ENCODE data around the gene KCTD5. TPM values are rescaled to one million over a fixed set of nuclear protein-coding genes. Genes with fewer than 3 reads are reported as not detected.

KCTD5 gene
- total RNA-seq, 1 donor from 2014 or later = 10.4 TPM

DNA sequence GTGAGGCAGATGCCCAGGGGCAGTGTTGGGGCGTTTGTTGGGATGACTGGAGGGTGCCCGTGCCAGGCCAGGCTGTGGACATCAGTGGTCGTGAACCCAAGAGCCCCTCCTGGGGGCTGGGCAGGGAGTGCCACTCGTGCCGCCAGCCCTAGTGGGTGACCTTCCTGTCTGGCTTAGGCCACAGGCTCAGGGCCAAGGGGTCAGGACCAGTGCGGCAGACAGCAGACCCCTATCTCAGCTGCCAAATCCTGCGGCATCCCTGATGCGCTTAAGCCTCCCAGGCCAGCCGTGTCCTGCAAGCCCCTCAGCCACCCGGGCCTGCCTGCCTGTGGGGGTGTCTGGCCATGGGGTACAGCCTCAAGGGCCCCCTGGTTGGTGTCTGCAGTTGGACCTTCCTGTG is 23.0 kb downstream of the KCTD5 start:
- ATAC-seq = no peak
- intact Hi-C loops (cut with micrococcal nuclease) = no loop called here
- DNase-seq = no peak

DNA sequence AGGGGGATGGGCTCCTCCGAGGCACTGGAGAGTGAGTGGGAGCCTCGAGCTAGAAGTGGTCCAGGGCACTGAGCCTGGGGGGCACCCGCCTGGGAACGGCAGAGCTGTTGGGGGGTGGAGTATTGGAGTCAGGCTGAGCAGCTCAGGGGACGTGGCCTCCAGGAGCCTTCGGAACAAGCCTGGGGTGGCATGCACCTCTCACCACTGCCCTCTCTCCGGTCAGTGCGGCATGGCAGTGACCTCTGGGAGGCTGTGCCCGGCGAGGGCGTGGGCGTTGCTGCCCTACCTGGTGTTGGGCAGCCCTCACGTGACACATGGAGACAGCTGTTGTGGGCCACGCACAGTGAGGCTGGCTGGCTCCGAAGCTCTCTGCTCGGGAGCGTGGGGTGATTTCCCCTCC is 23.8 kb downstream of the KCTD5 start:
- ATAC-seq (no peak), DNase-seq (no peak)
- intact Hi-C loops (cut with micrococcal nuclease) = no loop called here

DNA sequence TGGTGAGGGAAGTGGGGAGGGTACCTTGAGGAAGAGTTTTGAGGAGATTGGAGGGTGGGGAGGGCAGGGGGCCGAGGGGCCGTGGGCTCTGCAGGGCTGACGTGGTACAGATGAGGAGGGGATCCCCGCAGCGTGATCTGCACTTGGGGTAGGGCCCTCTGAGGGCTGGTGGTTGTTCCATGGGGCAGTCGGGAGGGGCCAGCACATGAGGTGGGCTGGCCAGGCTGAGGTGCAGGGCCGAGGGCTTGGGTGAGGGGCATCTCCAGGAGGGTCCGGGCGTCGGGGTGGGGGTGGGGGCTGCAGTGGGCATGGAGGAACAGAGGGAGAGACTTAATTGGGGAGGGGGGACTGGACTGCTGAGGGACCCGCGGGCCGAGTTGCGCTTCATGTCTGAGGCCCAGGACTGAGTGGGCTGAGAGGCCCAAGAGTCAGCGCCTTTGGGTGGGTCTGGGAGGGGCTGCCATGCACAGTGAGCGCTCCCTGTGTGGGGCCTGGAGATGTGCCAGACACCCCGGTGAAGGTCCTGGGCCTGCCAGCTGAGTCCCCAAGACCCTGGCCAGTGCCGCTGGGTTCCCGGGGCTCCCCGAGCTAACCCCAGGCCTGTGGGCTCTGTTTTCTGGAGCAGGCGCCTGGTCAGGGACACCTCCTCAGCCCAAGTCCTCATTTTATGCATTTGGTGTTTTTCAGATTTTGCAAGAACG is 24.4 kb downstream of the KCTD5 start:
- intact Hi-C loops (cut with micrococcal nuclease) = no loop called here
- ATAC-seq (no peak), DNase-seq (no peak)

DNA sequence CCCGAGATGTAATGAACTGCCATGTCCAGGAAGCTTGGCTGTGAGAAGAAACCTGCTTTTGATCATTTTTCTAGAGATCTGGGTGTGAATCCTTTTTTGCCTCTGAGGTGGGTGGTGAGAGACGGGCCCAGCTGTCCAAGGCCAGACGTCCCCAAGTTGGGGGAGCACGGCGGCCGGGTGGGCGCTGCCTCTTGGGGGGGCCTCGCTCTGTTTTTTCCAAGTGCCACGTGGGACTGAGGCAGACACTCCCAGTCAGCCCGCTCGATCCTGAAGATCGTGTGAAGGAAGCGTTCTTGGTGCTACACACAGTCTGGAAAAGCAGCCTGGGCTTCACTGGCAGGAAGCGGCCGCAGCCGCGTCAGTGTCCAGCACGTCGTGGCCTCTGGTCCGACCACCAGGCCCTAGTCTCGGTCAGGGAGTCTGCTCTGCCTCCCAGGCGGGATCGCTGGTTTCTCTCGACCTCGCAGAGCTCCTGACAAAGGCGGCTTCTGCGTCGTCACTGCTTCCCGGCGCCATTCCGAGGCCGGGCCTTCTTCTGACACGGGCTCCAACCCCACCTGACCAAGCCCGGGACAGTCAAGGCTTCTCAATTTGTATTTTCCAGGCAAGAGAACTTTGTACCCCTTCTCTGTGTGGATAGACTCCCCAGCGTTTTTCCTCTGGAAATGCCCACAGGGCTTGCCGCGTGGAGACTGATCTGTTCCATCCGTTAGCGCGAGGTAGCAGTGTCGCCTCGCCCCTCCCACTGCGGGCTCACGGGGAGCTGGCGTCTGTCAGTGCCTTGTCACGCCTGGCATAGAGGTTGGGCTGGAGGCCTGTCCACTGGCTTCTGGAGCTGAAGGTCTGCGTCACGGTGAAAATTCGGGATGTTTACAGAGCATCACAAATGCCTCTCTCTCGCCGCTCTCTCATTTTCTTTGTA is 25.3 kb downstream of the KCTD5 start:
- DNase-seq = no peak
- ATAC-seq = no peak
- intact Hi-C loops (cut with micrococcal nuclease) = no loop called here

DNA sequence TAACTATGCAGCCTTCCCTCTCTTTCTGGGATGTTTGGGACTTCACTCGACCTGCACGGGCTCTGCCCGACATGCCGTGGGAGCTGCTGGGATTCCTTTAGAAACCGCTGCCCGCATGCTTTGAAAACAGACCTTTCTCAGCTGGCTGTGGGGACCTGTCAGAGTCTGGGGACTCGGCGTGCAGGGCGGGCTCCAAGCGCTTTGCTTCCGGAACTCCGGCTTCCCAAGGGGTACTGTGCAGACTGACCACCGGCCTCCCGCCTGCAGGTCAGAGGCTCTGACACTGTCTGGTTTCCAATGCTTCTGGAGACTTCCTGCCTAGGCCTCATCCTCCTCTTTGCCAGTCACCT is 25.9 kb downstream of the KCTD5 start:
- intact Hi-C loops (cut with micrococcal nuclease) = no loop called here
- ATAC-seq (no peak), DNase-seq (no peak)

DNA sequence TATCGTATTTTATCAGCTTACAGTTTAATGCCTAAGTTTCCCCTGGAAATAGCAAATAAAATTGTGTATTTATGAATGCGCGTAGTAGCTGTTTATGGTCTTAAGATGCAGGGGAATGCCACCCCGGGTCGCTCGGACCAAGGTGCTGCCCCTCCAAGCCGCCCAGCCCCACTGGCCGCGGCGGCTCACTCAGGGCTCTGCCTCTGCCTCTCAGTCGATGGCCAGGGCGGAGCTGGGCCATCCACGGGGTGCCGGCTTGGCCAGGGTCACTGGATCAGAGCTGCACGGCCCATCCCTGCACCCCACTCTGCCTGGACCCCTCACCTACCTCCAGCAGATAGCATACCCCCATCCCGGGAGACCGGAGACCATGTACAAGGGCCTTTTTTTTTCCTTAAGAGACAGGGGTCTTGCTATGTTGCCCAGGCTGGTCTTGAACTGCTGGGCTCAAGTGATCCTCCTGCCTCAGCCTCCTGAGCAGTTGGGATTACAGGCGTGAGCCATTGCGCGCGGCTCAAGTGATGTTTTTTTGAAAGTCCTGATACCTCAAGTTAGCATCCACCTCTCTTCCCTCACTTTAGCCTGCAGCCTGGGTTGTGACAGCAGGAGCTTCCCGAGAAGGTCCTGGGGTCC is 26.7 kb downstream of the KCTD5 start:
- intact Hi-C loops (cut with micrococcal nuclease) = no loop called here
- no peak for DNase-seq
- ATAC-seq = no peak

DNA sequence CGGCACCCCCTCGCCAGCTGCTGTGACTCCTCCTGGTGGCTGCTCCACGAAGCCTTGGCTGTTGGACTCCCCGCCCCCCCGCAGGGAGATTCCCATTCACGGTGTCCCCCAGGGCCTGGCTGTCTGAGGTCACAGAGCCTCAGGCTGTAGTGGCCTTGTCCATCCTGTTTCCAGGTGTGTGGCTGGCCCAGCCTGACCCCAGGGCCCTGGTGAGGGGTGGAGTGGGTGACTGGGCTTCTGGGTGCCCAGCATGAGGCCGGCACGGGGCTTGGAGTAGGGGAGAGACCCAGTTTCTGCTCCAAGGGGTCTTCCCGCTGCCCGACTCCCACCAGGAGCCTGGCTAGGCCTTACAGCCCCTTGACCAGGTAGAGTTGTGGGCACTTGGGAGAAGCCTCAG is 27.3 kb downstream of the KCTD5 start:
- intact Hi-C loops (cut with micrococcal nuclease) = no loop called here
- ATAC-seq = no peak

DNA sequence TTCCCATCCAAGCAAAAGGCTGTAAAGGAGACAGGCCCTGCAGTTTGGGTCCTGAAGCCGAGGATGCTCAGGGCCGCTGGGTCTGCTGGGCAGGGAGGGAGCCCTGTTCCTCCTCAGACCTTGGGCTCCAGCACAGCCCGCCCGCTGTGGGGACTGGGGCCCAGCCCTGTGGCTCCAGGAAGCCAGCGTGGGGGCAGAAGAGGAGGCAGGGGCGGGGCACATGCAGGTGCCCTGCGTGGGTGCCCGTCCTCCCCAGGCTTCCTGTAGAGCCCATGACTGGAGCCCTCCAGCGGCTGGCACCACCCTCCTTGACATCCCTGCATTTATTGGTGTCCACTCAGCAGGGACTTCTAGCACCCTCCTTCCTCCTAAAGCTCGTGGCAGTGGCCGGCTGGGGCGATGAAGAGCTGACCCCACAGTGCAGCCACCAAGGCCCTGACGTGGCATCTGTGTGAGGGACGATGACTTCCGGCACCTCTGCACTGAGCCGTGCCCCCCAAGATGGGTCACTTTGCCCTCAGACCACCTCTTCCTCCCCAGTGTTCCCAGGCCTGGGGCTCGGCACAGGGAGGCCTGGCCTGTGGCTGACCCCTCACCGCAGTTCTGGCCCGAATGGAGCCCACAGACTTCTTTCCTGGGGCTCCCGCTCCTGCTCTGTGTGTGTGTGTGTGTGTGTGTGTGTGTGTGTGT is 27.8 kb downstream of the KCTD5 start:
- ATAC-seq = no peak
- DNase-seq = no peak
- intact Hi-C loops (cut with micrococcal nuclease) = no loop called here

More for the DNA sequence above, 27.3 kb downstream of the KCTD5 start:
- no peak for DNase-seq

DNA sequence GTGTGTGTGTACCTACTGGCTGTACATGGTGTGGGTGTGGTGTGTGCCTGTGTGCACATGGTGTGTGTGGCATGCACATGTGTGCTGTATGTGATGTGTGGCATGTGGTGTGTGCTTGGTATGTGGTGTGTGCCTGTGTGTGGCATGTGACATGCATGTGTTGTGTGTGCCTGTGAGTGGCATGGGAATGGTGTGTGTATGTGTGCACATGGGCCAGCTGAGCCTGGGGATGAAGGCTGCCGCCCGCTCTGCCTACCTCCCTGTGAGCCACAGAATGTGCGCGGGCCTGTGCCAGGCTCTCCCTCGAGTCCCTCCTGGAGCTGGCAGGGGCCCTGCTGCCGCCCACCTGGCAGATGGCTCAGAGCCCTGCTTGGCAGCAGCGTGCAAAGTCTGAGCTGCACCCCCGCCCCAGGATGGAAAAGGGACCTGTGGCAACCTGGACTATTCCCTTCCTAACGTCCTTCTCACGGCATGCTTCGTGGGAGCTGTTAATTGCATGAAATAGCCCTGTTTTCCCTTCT is 28.4 kb downstream of the KCTD5 start:
- no peak for DNase-seq
- intact Hi-C loops (cut with micrococcal nuclease) = no loop called here
- ATAC-seq = no peak

DNA sequence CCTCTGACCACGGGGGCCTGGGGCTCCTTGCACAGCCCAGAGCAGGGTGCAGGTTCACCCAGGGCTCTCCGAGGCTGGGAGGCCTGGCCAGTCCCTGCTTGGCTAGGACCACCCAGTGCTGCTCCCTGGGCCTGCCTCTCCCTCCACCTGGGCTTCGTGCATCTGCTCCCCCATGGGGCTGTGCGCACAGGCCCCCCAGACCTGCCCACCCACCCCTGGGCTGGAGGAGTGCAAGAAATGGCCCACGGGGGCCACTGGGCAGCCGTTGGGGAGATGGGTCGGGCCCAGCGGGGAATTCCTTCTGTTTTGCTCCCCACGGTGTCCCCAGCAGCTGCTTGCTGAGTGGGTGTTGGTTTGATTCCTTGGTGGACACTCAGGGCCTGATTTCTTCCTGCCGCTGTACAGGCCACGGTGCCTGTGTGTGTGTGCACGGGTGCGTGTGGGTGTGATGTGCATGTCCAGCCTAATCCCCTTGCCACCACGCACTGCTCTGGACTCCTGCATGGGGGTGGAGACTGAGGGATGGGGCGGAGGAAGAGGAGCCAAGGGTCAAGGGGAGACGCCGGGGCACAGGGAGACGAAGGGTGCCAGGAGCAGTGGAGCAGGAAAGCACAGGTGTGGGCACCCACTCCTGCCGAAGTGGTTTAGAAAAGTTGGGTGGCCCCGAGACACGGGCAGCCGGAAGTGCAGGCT is 29.2 kb downstream of the KCTD5 start:
- ATAC-seq = no peak
- intact Hi-C loops (cut with micrococcal nuclease) = no loop called here
- no peak for DNase-seq

DNA sequence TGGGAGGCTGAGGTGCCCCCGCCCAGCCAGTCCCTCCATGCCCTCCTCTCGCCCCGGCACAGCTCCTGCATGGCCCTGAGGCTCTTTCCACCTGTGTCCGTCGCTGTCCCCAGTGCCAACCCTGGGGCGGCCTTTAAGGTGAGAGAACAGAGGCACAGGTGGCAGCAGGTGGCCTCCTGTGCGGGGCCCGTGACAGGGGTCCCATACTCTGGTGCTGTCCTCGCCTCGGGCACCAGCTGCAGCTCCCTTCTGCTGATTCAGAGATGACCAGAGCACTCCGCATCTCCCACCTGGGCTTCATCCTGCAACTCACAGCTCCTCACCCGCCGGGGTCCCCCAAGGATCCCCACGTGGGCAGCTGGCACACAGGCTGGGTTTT is 29.7 kb downstream of the KCTD5 start:
- DNase-seq (no peak), ATAC-seq (no peak)
- intact Hi-C loops (cut with micrococcal nuclease) = no loop called here

DNA sequence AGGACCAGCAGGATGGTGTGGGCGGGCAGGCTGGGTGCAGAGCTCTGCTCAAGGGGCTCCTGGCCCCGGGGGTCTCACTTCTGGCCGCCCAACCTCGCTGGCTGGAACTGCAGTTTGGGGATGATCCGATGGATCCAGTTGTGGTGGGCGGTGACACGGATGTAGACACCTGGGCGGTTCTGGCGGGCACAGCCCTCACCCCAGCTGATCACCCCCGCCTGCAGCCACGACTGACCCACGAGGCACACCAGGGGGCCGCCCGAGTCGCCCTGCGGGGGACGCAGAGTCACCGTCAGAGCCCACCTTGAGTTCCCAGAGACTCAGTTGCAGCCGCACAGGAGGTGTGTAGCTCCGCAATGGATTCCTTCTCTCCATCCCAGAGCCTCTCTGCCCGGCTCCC is 30.2 kb downstream of the KCTD5 start:
- no peak for DNase-seq
- ATAC-seq = no peak
- intact Hi-C loops (cut with micrococcal nuclease) = no loop called here

DNA sequence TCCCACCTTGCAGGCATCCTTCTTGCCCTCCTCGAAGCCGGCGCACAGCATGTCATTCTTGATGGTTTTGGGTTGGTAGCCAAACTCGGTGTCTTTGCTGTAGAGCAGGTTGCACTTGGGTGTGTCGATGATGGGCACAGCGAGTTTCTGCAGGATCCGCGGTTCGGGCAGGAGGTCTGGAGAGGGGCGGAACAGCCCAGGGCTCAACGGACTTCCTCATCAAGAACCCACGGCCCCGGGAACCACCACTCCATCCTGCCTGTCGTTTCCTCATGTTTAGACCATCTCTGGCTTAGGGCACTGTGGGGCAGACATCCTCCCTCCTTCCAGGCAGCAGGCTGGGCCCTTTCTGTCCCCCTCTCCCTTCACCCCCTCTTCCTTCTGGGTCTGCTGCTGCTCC is 31.2 kb downstream of the KCTD5 start:
- DNase-seq (no peak), ATAC-seq (no peak)
- intact Hi-C loops (cut with micrococcal nuclease) = no loop called here

DNA sequence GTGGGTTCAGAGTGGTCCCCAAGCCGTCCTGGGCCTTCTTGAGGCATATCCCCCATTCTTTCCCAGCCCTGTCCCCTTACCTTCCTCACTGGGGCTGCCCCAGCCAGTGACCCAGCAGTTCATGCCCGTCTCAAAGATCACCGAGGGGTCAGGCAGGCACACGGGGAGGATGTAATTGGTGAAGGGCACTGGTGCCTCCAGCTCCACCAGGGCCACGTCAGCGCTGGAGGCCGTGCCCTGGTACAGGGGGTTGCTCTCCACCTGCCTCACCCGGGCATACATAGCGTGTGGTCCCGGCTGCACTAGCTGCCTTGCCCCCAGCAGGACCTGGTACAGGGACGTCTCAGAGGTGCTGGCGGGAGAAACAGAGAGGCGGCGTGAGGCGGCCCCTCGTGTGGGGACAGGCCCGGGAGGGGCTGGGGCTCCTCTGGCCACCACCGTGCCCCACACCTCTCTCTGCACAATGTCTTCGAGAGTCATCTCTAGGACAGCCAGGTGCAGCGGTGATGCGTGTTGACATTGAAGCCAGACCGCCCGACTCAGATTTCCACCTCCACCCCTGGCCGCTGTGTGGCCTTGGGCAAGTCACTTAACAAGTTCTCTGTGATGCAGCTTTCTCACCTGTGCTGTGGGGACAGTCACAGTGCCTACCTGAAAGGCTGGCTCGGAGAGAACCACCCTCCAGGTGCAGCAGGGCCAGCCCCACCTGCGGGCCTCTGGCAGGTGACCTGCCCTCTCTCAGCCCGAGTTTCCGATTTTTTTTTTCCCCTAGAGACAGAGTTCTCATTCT is 31.9 kb downstream of the KCTD5 start:
- DNase-seq (no peak), ATAC-seq (no peak)
- intact Hi-C loops (cut with micrococcal nuclease) = no loop called here

DNA sequence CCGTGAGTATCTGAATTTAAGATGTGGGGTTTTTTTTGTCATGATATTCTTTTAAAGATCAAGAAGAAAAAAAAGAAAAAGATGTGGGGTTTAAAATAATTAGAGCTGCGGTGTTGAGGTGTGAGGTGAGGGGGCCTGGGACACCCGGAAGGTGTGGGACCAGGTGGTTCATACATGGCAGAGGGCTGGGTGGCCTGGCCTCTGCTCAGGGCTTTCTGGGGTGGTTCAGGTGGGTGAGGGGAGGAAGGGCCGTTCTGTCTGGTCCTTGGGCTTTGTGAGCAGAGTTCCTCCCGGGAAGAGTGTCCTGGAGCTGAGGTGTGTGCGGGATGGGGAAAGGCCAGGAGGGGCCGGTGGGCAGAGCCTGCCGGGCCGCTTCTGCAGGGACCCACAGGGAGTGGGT is 32.7 kb downstream of the KCTD5 start:
- intact Hi-C loops (cut with micrococcal nuclease) = no loop called here
- ATAC-seq = no peak
- DNase-seq = no peak

DNA sequence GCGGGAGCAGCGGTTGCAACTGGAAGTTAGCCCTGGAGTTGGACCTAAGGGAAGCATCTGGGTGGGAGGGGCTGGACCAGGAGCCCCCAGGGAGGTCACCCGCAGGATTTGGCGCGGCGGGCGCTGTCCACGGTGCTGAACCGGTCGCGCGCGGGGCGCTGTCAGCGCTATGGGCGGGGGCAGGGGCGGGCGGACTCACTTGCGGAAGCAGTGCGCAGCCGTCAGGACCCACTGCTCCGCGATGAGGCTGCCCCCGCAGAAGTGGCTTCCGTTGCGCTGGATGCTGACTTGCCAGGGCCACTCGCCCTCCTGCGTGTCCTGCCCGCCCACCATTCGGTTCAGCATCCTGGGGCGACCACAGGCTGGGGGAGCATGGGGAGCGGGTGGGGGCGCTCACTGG is 33.2 kb downstream of the KCTD5 start:
- ATAC-seq (peak; percentile 73), DNase-seq (peak; percentile 82)
- intact Hi-C loops (cut with micrococcal nuclease) = no loop called here

DNA sequence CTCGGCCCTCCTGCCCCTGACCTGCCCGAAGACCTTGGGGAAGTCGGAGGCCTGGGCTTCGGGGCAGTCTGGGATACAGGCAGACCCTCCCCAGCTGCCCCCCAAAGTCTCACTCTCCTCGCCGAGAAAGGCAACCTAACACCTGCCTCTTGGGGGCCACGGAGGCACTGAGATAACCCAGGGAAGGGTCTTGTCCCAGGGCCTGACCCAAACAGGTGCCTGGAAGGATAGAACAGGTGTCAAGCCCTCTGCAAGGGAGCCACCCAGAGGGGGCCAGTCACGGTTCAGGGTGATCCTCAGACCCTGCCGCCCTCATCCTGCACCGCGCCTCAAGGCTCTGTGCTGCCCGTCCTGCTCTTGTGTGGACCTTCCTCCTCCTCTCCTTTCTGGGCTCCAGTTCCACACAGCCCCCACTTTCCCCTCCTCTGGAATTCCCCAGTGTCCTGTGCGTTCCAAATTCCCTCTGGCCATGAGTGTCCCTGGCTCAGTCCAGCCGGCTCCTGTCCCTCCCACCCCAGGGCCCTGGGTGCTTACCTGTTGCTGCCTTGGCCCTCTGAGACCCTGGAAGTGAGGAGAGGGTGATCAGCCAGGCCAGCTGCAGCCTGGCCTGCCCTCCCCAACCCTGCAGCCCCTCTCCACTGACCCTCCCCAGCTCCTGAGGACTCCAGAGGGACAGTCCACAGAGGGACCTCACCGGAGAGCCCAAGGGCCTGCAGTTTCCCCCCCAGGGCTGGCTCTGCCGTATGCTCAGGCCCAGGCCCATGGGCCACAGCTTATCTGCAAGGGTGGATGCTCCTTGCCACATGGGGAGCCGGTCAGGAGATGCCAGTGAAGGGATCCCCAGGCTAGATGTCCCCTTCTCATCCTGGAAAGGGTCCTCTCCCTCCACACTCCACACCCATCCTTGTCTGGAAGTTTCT is 33.9 kb downstream of the KCTD5 start:
- intact Hi-C loops (cut with micrococcal nuclease) = no loop called here
- no peak for DNase-seq
- ATAC-seq = no peak

Measured in left ventricle myocardium superior (tissue), 1 donor.